RWPE1 (cell line): ENCODE data around the gene HSD3B7.
"Not testable (repeated sequence)": the region's sequence is repeated elsewhere in the genome, so short reads cannot be mapped to it uniquely, and the experiment has no call there.

ENCODE experiments used
- CTCF ChIA-PET: fragments of 350-600 bp; sonication (Branson Sonifier 250); formaldehyde crosslinking; extraction: SDS; loops from one replicate; lab custom pipeline; 2021; lab: Yijun Ruan, JAX
- POLR2A ChIA-PET: fragments of 400-600 bp; formaldehyde crosslinking; extraction: SDS; loops from one replicate; lab custom pipeline; 2020; ENCODE audit warnings: antibody characterized with exemption; ENCODE audit not compliant: low non-redundant PET; lab: Yijun Ruan, JAX
- DNase-seq: peaks from one replicate; pipeline ENCODE4 v3.0.0; 2012; ENCODE audit warnings: low spot score
- H3K27ac ChIP-seq: fragments of 450-650 bp; 2 replicates; pipeline ENCODE4 v1.5.1; 2017
- CTCF ChIP-seq: fragments of 450-650 bp; conservative IDR thresholded peaks from 2 replicates; pipeline ENCODE4 v1.5.1; 2017; ENCODE audit warnings: low read depth, mild to moderate bottlenecking

HSD3B7 gene

GRCh38 chr16:30984669-30985400 is at the start of gene HSD3B7:
Gene HSD3B7, plus strand, starts transcription at chr16:30985207. Its CDS starts 452 bp downstream, at chr16:30985659.
- TF ChIP-seq CTCF = peak; percentile 94
- DNase-seq = peak; percentile 93
- CTCF ChIA-PET = interaction anchor here (0.5 to 2.7 kb wide), 48 partner anchors 9 to 884 kb away, joined by 3 to 23 read pairs (median 4); partner anchors contain the start of genes FUS, PRSS53, PRSS8 and STX4
- POLR2A ChIA-PET = interaction anchor here (0.6 kb wide), 1 partner anchor 8 kb away, joined by 3 read pairs; no protein-coding TSS in a partner anchor
- peak within 1 kb of the TSS; percentile 71 for H3K27ac ChIP-seq

- no peak for DNase-seq
- no peak for TF ChIP-seq CTCF
- H3K27ac ChIP-seq = peak overlapping the region; percentile 91
- CTCF ChIA-PET = no interaction called here
- POLR2A ChIA-PET = no interaction called here
Measured at GRCh38 chr16:30937692-30938091, 47.3 kb upstream of the HSD3B7 start.

GRCh38 chr16:30939571-30939970 is 45.4 kb upstream of the HSD3B7 start:
- CTCF ChIA-PET = interaction anchor here (0.7 to 3.6 kb wide), 4 partner anchors 12 to 524 kb away, joined by 3 to 23 read pairs (median 4); no protein-coding TSS in a partner anchor
- DNase-seq, POLR2A ChIA-PET: not testable (repeated sequence)
- H3K27ac ChIP-seq = peak overlapping the region; percentile 91

- peak; percentile 80 for DNase-seq
- peak overlapping the region; percentile 91 for H3K27ac ChIP-seq
- peak; percentile 95 for TF ChIP-seq CTCF
- CTCF ChIA-PET = interaction anchor here (0.5 to 3.6 kb wide), 22 partner anchors 8 to 172 kb away, joined by 3 to 23 read pairs (median 4); partner anchors contain the start of gene FBXL19
- POLR2A ChIA-PET = interaction anchor here (0.7 kb wide), 1 partner anchor 46 kb away, joined by 3 read pairs; no protein-coding TSS in a partner anchor
Measured at GRCh38 chr16:30941600-30942425, 43.2 kb upstream of the HSD3B7 start.

GRCh38 chr16:30942426-30942806 is 42.6 kb upstream of the HSD3B7 start:
- DNase-seq = no peak
- peak overlapping the region; percentile 91 for H3K27ac ChIP-seq
- ChIA-PET CTCF (interaction anchor here (0.6 to 3.6 kb wide), 16 partner anchors 8 to 172 kb away, joined by 3 to 23 read pairs (median 4); partner anchors contain the start of gene FBXL19), POLR2A (no interaction called here)
- no peak for TF ChIP-seq CTCF

GRCh38 chr16:30944352-30944751 is 40.7 kb upstream of the HSD3B7 start:
- no peak for DNase-seq
- ChIA-PET POLR2A (no interaction called here), CTCF (interaction anchor here (0.5 kb wide), 1 partner anchor 10 kb away, joined by 3 read pairs; no protein-coding TSS in a partner anchor)
- no peak for TF ChIP-seq CTCF
- no peak overlapping the region for H3K27ac ChIP-seq
